GM12875 (cell line): Measurements from ENCODE around the gene GAGE10.

Experiments used
- H3K4me3 ChIP-seq: one replicate; pipeline ENCODE4 v1.5.1; 2011; ENCODE audit warnings: low read depth, low read length, control low read depth
- TF ChIP-seq, protein P1 (sequence below): IDR thresholded peaks from 2 replicates; pipeline ENCODE4 v1.5.1; 2011; ENCODE audit warnings: low read depth, mild to moderate bottlenecking, control low read depth, inconsistent platforms, low read length, moderate library complexity, borderline replicate concordance; ENCODE audit not compliant: insufficient read depth

GAGE10 gene

DNA sequence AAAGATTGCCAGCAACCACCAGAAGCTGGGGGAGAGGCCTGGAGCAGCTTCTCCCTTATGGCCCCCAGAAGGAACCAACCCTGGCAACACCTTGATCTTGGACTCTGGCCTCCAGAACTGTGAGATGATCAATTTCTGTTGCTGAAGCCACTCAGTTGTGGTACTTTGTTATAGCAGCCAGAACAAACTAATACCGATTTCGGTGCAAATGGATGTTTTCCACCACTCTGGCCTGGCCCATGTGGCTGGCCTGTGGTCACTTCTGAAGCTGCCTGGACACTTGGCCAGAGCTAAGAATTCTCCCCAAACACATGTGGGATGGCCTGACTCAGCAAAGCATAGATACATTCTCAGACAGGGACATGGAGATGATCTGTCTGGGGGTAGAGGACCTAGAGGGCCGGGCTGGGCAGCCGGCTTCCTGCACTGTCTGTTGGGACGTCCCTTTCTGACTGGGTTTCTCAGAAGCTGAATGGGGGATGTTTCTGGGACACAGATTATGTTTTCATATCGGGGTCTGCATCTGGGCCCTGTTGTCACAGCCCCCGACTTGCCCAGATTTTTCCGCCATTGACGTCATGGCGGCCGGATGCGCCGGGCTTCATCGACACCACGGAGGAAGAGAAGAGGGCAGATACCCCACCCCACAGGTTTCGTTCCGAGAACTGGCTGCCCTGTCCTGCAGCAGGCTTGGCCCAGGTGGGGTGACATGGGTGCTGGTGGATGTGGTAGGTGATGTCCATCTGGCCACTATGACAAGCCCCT lies 43.0 kb upstream of the GAGE10 start:
- H3K4me3 ChIP-seq: no peak overlapping the region

DNA sequence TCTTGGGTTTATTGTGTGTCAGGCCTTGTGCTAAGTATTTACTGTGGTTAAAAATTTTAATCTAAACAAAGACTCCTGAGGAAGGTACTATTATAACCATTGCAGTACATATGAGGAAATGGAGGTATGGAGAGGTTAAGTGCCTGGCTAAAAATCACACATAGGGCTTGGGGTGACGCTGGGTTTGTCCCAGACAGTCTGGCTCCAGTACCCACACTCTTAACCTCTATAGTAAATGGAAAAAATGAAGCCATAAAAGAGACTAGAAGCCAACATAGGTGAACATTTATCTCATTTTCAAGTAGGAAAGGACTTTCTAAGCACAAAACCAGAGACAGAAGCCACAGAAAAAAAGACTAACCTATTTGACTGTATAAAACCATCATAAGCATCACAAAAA lies 40.8 kb upstream of the GAGE10 start:
- H3K4me3 ChIP-seq: no peak overlapping the region
- TF ChIP-seq, protein P1, sequence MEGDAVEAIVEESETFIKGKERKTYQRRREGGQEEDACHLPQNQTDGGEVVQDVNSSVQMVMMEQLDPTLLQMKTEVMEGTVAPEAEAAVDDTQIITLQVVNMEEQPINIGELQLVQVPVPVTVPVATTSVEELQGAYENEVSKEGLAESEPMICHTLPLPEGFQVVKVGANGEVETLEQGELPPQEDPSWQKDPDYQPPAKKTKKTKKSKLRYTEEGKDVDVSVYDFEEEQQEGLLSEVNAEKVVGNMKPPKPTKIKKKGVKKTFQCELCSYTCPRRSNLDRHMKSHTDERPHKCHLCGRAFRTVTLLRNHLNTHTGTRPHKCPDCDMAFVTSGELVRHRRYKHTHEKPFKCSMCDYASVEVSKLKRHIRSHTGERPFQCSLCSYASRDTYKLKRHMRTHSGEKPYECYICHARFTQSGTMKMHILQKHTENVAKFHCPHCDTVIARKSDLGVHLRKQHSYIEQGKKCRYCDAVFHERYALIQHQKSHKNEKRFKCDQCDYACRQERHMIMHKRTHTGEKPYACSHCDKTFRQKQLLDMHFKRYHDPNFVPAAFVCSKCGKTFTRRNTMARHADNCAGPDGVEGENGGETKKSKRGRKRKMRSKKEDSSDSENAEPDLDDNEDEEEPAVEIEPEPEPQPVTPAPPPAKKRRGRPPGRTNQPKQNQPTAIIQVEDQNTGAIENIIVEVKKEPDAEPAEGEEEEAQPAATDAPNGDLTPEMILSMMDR: no peak

More for the DNA sequence above, 43.0 kb upstream of the GAGE10 start:
- TF ChIP-seq, protein P1: no peak

DNA sequence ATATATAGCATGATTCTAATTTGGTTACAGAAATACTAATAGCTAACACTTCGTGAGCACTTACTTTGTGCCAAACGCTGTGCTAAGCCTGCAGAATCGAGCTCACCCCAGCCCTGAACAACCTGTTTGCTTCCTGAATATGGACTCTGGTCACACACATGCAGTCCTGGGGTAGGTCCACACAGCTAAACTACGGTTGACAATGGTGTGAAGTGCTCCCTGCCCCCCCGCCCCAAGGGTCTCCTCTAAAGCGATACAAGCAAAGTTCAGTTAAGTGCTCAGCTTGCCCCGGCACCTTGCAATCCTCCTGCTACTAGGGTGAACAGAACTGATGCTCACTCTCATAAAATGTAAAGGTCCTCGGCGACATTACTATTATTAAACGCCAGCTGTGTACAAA lies 39.8 kb upstream of the GAGE10 start:
- no peak overlapping the region for H3K4me3 ChIP-seq
- TF ChIP-seq, protein P1: no peak

DNA sequence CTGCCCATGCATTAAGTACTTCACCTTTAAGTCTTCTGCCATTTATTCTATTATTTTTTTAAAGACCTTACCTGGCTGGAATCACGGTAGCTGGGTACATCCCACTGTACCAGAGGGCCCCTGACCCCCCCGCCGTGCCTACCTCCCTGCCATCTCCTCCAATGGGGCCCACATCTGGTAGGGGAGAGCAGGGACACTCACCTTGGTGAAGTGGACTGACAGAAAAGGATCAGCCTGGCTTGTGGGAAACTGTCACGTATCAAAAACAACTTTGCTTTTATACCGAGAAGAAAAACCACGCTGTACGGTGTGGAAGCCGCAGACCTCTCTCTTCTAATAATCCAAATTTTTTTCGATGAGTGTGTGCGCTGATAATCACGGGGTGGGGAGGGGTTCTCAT lies 39.0 kb upstream of the GAGE10 start, which contains the start of gene FOXP3:
FOXP3 (minus strand) TSS at position 251 of the 400 bp plus-strand sequence. CDS start 6,205 bp downstream, outside the sequence.
- TF ChIP-seq, protein P1: no peak
- H3K4me3 ChIP-seq: no peak within 1 kb of the TSS

DNA sequence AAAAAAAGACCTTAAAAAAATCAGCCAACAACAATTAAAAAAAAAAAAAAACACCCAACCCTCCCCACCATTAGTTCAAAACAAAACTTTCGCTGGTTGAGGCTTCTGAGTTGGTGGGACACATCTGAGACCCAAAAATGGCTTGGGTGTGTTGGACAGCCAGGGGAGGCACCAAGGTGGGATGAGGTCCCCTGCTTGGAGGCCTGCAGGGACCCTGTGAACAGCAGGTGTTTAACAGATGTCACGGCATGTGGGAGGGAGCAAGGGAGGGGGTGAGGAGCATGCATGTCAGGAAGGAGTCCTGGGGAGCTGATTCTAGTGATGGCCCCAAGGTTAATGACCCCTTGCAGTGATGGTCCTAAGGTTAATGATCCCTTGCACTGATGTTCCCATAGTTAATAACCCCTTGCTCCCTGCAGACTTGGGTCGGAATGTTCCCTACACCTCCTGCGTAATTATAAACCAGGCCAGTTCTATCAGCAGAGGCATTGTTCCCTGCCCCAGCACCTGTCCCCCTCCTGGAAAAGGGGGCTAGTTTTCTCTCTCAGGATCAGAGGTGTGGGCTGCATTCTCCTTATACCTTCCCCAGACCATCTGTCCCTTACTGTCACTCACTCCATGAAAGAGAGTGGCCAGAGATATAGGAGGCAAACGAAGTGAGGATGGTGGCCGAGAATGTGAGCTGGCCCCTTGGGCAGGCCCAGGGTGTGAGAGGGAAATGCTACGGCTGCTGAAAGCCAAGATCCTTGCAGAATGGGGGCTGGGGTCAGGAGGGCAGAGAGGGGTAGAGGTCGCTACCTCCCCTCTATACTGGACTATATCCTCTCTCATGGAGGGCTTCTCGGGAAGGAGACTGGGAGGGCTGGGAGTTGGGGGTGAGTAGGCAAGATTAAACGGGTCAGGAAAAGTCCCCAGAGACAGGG lies 36.7 kb upstream of the GAGE10 start:
- TF ChIP-seq, protein P1: no peak
- no peak overlapping the region for H3K4me3 ChIP-seq

DNA sequence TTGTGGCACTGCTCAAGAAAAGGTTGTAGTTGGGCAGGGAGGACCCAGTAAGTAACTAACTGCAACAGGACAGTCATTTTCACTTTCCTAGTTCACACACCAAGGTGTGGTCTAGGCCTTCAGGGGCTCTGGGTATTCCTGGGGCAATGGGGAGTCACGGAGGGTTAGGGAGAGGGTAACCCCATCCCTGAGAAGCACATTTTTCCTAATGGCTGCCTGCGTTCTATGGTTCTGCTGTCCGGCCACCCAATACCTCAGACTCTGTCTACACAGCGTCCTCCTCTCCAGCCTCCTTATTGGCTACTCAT lies 34.8 kb upstream of the GAGE10 start:
- TF ChIP-seq, protein P1: no peak
- H3K4me3 ChIP-seq: peak overlapping the region; percentile 69
